Measurements from ENCODE around the gene ENOPH1. TPM values are rescaled to one million over a fixed set of nuclear protein-coding genes. Genes with fewer than 3 reads are reported as not detected.
A peak's percentile ranks its signal among the peaks of the same experiment; 100 is the strongest.

ENOPH1 gene
- total and polyA plus RNA-seq, 2 of the 13 experiments (the other 11 are each of a cell fraction or from before 2014, with no cell fraction given) = 15.5 to 64.3 TPM

DNA sequence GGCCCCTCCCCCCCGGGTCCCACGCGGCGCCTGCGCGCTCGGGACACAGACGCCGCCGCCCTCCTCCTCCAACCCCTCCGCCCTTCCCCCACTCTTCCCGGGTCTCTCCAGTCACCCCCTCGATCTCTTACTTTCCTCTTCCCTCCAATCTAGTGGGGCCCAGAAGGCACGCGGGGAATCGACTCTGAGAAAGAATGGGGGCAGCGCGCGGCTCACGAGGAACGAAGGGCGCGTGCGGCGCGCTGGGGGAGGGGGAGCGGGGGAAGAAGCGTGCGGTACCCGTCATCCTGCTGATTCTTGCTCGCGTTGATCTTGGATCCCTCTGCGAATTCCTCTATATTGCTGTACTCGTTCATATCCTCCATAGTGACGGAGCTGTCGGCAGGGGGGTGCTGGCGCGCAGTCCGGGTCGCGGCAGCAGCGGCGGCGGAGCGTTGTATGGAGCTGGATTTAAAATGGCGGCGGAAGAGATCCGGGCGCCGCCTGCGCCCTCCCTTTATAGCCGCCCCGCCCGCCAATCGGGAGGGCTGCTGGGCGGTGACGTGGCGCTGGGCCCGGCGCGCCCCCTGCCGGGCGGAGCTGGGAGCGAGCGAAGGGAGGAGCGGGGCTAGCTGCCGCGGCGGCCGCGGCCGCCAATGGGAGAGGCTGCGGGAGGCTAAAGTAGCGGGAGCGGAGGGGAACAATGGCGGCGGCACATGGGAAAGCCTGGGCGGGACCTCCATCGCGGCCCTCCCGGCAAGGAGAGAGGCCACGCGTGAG lies 1.2 kb upstream of the ENOPH1 start (continued):
- TF ChIP-seq POLR2AphosphoS2 (IDR thresholded peaks at IDR 0.05; ENCODE audit: low read depth, low read length) (peak; percentile 90), NFYC (CRISPR knock-in tag; IDR thresholded peaks at IDR 0.05) (peak; percentile 77), ATRX (CRISPR knock-in tag; IDR thresholded peaks at IDR 0.05; ENCODE audit: borderline replicate concordance) (no peak), NFATC3 (CRISPR knock-in tag; IDR thresholded peaks at IDR 0.05) (no peak), PHF20 (CRISPR knock-in tag; IDR thresholded peaks at IDR 0.05) (peak; percentile 39; the same call in 1 of the 2 replicates), MED8 (CRISPR knock-in tag; IDR thresholded peaks at IDR 0.05; ENCODE audit: insufficient replicate concordance) (peak; percentile 50), FOXO1 (CRISPR knock-in tag; IDR thresholded peaks at IDR 0.05) (0 out of 2 replicates have a peak, but pooled peaks have one; percentile 45), ARNT2 (CRISPR knock-in tag; IDR thresholded peaks at IDR 0.05; ENCODE audit: low read depth) (peak; percentile 24), SP2 (CRISPR knock-in tag; IDR thresholded peaks at IDR 0.05) (peak; percentile 51), KAT2B (IDR thresholded peaks at IDR 0.05; ENCODE audit: borderline replicate concordance, low read depth, low read length) (no peak), ZNF672 (CRISPR knock-in tag; IDR thresholded peaks at IDR 0.05) (0 out of 2 replicates have a peak, but pooled peaks have one; percentile 66), ZNF616 (CRISPR knock-in tag; IDR thresholded peaks at IDR 0.05; ENCODE audit: low read depth) (no peak), ZNF260 (CRISPR knock-in tag; IDR thresholded peaks at IDR 0.05; ENCODE audit: borderline replicate concordance, low read depth) (no peak), FOXK1 (CRISPR knock-in tag; IDR thresholded peaks at IDR 0.05; ENCODE audit: borderline replicate concordance, low read depth) (no peak; the same call in 1 of the 2 replicates), DPF2 (CRISPR knock-in tag; IDR thresholded peaks at IDR 0.05; ENCODE audit: borderline replicate concordance, low read depth) (no peak), SYNCRIP (IDR thresholded peaks at IDR 0.05; ENCODE audit: insufficient read depth, low read depth, low read length) (no peak), PAF1 (CRISPR knock-in tag; IDR thresholded peaks at IDR 0.05) (no peak), ZNF670 (CRISPR knock-in tag; IDR thresholded peaks at IDR 0.05; ENCODE audit: borderline replicate concordance) (no peak), KAT8 (CRISPR knock-in tag; IDR thresholded peaks at IDR 0.05) (no peak), FOXC1 (CRISPR knock-in tag; IDR thresholded peaks at IDR 0.05; ENCODE audit: borderline replicate concordance) (no peak), ZFX (CRISPR knock-in tag; IDR thresholded peaks at IDR 0.05; ENCODE audit: low read depth) (peak; percentile 39), ZNF207 (IDR thresholded peaks at IDR 0.05; ENCODE audit: borderline replicate concordance) (no peak), ZNF546 (CRISPR knock-in tag; conservative IDR thresholded peaks at IDR 0.05) (0 out of 2 replicates have a peak, but pooled peaks have one; percentile 53)
- TF ChIP-seq, protein P1, sequence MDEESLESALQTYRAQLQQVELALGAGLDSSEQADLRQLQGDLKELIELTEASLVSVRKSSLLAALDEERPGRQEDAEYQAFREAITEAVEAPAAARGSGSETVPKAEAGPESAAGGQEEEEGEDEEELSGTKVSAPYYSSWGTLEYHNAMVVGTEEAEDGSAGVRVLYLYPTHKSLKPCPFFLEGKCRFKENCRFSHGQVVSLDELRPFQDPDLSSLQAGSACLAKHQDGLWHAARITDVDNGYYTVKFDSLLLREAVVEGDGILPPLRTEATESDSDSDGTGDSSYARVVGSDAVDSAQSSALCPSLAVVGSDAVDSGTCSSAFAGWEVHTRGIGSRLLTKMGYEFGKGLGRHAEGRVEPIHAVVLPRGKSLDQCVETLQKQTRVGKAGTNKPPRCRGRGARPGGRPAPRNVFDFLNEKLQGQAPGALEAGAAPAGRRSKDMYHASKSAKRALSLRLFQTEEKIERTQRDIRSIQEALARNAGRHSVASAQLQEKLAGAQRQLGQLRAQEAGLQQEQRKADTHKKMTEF (CRISPR knock-in tag; IDR thresholded peaks at IDR 0.05) = no peak; the same call in none of the 2 replicates
- TF ChIP-seq, protein P2, sequence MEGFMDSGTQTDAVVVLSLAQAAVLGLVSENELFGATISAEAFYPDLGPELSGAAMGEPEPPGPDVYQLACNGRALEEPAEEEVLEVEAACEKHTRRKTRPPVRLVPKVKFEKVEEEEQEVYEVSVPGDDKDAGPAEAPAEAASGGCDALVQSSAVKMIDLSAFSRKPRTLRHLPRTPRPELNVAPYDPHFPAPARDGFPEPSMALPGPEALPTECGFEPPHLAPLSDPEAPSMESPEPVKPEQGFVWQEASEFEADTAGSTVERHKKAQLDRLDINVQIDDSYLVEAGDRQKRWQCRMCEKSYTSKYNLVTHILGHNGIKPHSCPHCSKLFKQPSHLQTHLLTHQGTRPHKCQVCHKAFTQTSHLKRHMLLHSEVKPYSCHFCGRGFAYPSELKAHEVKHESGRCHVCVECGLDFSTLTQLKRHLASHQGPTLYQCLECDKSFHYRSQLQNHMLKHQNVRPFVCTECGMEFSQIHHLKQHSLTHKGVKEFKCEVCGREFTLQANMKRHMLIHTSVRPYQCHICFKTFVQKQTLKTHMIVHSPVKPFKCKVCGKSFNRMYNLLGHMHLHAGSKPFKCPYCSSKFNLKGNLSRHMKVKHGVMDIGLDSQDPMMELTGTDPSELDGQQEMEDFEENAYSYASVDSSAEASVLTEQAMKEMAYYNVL (CRISPR knock-in tag; IDR thresholded peaks at IDR 0.05; ENCODE audit: borderline replicate concordance) = peak; percentile 67; the same call in 1 of the 2 replicates
- TF ChIP-seq, protein P3, sequence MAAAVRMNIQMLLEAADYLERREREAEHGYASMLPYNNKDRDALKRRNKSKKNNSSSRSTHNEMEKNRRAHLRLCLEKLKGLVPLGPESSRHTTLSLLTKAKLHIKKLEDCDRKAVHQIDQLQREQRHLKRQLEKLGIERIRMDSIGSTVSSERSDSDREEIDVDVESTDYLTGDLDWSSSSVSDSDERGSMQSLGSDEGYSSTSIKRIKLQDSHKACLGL (CRISPR knock-in tag; IDR thresholded peaks at IDR 0.05) = peak; percentile 12; the same call in 1 of the 2 replicates
